ENCODE measurements around the gene BDKRB2.

DNA sequence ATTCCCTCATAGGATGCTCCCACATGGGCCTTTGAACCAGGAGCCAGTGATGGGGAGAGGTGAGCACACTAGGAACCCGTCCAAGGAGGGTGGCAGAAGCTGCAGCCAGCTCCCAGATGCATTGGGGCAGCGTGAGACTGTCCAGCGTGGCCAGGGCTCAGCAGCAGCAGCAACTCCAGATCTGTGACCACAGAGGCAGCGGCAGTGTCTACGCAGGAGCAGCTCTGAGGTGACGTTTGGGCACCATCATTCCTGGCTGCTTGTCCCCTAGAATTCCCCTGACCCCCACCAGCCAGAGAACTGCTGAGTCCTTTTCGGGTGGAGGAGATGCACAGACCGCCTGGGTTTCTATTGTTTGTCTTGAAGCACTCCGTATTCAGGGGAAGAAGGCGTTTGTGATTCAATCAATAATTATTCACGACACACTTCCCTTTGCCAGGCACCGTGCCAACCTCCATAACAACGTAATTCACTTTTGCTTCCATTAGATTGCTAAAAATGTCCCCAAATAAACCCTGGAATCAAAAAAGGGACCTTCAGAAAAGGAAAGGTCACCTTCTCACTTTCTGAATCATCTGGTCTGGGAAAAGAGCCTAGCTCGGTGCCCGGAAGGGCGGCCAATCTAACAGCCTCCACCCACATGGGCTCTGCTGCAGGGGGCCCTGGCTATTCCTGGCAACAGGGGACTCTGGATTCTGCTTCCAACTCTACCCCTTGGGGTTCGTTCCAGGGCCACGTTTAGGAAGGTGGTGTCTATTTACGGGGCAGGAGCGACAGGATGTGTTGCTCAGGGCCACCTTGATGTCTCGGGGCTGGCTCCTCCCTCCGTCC, 11.4 kb upstream of the BDKRB2 start:
- TF ChIP-seq, protein P1, sequence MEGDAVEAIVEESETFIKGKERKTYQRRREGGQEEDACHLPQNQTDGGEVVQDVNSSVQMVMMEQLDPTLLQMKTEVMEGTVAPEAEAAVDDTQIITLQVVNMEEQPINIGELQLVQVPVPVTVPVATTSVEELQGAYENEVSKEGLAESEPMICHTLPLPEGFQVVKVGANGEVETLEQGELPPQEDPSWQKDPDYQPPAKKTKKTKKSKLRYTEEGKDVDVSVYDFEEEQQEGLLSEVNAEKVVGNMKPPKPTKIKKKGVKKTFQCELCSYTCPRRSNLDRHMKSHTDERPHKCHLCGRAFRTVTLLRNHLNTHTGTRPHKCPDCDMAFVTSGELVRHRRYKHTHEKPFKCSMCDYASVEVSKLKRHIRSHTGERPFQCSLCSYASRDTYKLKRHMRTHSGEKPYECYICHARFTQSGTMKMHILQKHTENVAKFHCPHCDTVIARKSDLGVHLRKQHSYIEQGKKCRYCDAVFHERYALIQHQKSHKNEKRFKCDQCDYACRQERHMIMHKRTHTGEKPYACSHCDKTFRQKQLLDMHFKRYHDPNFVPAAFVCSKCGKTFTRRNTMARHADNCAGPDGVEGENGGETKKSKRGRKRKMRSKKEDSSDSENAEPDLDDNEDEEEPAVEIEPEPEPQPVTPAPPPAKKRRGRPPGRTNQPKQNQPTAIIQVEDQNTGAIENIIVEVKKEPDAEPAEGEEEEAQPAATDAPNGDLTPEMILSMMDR (IDR thresholded peaks at IDR 0.05; ENCODE audit: low read length), result no peak
- no peak for TF ChIP-seq EZH2 (IDR thresholded peaks at IDR 0.05; ENCODE audit: borderline replicate concordance, low read length)

All from OCI-LY1 (cell line).